Activated T-cell treated with anti-CD3 and anti-CD28 coated beads for 24 hours (primary cell): ENCODE results near the gene WDR20.

ENCODE experiments used
- DNase-seq: peaks from one replicate; pipeline ENCODE4 v3.0.0-alpha.2; 2020; ENCODE audit warnings: low read depth

Gene WDR20

GRCh38 chr14:102197317-102197853, 57.7 kb downstream of the WDR20 start:
- no peak for DNase-seq

DNA sequence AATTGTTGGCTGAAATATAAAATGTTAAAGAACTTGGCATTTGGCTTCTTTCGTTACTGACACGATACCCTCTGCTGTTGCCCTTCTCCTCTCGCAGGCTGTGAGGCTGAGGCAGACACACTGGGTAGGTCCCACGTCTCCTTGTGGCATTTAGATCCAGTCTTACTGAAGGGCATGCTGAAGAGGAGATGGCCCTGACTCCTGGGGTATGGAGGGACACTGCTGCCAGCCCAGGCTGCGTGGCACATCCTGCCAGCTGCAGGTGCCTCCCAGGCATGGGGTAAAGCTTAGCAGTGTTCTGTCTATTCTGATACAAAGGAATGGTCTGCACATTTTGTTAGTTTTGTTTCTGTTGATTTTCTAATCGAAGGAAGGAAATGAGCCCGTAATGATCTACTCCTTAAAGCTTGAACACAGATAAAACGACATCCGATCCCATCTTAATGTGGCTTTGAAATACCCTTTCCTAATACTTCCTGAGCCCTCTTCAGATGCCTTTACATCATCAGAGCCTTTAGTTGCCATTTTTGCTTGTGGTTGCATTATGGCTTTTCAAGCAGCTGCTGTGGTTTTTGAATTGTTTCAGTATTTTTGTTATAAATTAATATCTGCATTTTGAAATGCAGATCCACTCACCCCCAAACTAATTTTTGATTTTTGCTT, 61.1 kb downstream of the WDR20 start:
- DNase-seq = no peak

- no peak for DNase-seq
These were observed 61.6 kb downstream of the WDR20 start for GRCh38 chr14:102201353-102201738.

GRCh38 chr14:102201776-102202175, 62.1 kb downstream of the WDR20 start:
- no peak for DNase-seq

GRCh38 chr14:102202944-102203343, 63.2 kb downstream of the WDR20 start:
- DNase-seq = no peak

DNA sequence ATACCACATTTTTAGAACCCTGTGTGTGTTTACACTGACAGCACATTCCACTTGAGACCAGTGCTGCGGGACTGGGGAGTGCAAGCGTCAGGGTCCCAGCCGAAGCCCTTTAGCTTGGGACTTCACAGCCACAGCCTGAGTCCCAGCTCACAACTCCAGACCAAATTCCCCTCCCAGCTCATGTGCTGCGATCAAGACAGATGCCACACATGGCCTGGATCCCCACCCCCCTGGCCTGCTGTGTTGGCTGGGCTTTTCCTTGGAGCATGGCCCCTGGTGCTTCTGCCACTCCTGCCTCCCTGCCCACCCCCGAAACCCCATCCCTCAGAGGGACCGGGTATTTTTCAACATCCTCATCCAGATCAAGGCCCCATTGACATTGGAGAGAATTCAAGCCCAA, 63.7 kb downstream of the WDR20 start:
- no peak for DNase-seq

DNA sequence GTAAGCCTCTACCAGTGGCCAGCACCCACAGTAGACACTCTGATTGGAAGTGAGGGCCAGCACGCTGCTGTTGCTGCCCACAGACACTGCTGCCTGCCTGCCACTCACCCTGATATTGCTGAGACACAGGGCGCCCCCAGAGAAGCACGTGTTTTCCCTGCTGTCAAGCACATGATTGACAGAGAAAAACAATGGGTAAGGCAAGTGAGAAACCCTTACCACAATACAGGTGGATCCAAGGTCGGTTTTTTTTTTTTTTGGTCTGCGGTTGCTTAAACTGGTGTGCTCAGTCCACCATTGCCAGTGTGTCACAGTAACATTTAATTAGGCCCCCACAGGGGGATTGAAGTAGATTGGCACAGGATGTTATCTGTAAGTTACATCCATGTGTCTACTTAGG, 65.9 kb downstream of the WDR20 start:
- DNase-seq = no peak

- no peak for DNase-seq
These were observed 67.2 kb downstream of the WDR20 start for GRCh38 chr14:102206918-102207317.

GRCh38 chr14:102207831-102208365, 68.2 kb downstream of the WDR20 start:
- no peak for DNase-seq

DNA sequence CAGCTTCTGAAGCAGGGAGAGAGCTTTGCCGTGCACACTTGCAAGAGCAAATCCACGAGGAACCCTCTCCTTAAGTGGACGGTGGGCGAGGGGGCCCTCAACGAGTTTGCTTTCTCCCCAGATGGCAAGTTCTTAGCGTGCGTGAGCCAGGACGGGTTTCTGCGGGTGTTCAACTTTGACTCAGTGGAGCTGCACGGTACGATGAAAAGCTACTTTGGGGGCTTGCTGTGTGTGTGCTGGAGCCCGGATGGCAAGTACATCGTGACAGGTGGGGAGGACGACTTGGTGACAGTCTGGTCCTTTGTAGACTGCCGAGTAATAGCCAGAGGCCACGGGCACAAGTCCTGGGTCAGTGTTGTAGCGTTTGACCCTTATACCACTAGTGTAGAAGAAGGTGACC, 69.0 kb downstream of the WDR20 start:
- DNase-seq = no peak

- DNase-seq = no peak
These were observed 69.7 kb downstream of the WDR20 start for GRCh38 chr14:102209224-102209966.

DNA sequence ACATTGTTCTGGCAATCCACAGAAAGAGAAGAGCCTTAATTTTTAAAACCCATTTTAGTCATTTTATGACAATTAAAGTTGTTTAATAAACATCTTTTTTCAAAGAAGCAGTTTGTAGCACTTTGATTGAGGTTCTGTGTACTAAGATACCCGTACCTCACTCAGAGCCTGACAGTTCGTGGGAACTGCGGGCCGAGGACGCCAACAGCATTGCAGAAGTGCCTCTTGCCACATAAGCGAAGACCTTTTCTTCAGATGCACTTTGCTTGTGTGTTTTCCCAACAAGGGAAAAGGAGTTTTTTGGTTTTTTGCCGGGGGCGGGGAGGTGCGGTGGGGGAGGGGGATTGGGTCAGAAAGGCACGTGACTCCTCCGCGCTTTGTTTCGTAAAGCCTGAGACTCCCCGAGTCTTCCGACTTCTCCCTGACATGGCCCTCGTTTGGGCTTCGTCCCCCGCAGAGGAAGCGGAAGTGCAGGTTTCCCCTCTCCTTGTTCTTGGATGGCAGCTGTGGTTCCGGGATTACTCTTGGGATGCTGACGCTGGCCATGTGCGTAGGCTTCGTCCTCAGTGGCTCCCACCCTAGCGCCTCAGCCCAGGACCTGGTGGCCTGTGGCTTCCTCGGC, 70.8 kb downstream of the WDR20 start:
- DNase-seq = no peak

DNA sequence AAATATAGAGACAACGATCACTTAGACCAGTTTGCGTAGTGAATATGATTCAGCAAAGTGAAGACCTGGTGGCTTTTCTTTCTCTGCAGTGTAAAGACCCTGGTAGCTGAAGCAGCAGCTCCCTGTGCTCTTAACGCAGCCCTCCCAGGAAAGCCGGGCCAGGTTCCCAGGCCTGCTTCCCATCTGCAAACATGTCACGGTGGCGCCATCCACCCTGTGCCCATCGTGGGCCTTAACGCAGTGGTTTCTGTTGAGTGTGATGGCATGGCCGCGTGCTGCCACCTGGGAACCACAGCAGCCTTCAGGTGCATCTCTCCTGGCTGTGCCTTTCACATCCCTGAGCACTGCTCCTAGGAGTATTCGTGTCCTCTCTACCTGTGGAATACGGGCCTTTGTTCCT, 71.5 kb downstream of the WDR20 start:
- no peak for DNase-seq

DNA sequence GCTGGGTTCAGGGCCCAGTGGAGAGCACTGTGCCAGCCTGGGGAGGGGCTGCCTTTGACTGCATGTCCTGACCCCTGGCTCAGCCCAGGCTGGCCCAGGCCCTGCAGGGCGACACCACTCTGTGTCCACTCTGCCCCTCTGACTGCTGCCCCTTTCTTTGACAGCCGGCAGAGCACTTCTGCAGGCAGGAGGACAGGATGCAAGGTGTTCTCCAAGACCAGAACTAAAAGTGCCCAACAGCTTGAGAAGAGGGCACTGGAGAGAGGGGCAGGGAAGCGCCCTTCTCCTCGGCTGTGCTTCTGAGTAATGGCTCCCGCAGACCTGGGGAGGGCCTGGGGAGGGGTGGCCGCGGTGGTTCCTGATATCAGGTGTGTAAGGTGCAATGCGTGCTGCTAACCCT, 72.7 kb downstream of the WDR20 start:
- no peak for DNase-seq

DNA sequence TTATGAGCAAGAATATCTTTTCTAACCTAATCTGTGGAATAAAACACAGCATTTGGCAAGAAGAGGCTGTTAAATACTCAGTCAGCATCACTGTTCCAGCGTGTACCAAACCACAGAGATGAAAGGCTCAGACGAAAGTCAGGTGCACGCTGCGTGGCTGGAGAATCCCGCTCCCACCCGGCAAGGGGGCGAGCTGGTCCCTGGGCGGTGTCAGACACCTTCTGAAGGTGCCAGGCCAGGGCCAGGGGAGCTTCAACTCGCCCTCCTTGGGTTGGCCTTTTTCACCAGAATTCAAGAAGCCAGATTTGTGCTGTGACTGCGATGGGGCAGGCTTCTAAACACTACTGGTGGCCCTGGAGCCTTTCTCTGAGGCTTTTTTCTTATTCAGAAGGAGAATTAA, 73.1 kb downstream of the WDR20 start:
- no peak for DNase-seq

- DNase-seq = no peak
These were observed 73.8 kb downstream of the WDR20 start for GRCh38 chr14:102213470-102213869.

- no peak for DNase-seq
These were observed 74.4 kb downstream of the WDR20 start for GRCh38 chr14:102213984-102214658.

DNA sequence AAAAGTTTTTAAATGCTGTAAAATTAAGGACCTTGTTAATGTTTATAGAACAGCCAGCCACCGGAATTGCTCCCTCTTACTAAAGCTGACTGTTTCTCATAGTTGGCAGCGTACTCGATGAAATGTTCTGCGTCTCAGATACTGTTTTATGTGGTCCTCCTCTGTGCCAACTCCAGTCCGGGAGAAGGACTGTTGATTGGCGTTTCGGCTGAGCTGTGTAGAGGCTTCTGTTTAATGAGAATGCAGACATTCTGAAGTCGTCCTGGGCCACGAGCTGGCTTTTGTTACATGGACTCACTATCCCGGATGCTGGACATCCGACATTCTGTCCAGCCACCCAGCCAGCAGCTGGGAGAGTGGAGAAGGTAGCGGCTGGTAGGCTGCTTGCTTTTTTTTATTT, 75.4 kb downstream of the WDR20 start:
- DNase-seq = no peak

DNA sequence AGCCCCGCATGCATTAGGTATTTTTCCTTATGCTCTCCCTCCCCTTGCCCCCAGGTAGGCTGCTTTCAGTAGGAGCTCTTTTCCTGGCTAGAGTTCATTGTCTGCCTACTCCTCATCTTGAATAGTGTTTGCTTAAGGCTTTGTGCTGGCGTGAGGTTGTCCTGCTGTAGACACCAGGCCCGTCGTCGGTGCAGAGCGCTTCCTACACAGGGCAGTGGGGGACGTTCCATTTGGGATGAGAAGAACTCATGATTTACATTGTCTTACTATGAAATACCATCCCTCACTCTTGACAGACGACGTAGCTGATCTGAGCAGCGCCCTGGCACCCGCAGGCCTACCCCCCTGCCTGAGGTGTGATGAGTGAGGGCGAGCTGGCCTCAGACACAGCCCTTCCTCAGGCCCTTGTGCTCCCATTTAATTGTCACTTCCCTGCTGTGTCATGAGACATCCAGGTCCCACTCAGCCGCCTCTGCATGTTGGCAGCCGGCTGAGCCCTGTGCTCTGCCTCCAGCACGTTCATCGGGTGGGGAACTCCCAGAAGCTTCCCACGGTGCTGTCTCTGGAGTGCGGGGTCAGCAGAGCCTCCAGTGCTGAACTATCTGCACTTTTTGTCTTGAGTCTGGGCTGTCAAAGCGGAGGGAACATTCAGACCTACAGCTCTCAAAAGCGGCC, 76.0 kb downstream of the WDR20 start:
- no peak for DNase-seq

- no peak for DNase-seq
These were observed 77.7 kb downstream of the WDR20 start for GRCh38 chr14:102217399-102217798.

DNA sequence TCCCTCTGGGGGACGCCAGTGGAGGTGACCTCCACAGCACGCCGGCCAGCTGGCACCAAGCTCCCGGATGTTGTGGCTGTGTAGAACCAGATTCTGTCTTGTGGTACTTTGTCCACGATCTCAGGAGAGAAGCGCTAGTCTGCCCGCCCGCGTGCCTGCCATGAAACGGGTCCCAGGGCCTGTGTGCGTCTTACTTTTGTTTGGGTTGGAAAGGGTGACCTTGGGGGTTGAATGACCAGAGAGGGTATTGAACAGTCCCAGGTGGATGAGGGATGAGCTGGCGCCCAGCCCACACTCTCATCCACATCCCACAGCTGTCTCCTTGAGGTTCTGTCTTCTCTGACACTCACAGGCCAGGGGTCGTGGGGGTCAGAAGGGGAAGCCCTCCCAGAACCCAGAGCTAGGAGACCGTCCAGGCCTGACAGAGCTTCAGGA, 78.3 kb downstream of the WDR20 start:
- DNase-seq = no peak

- no peak for DNase-seq
These were observed 79.0 kb downstream of the WDR20 start for GRCh38 chr14:102218688-102219087.
